ENCODE results near the gene PARD3B. TPM values are rescaled to one million over a fixed set of nuclear protein-coding genes. Genes with fewer than 3 reads are reported as not detected.
A peak's percentile ranks its signal among the peaks of the same experiment; 100 is the strongest.

PARD3B gene
- total RNA-seq, 1 donor from 2014 or later: 21.7 TPM

DNA sequence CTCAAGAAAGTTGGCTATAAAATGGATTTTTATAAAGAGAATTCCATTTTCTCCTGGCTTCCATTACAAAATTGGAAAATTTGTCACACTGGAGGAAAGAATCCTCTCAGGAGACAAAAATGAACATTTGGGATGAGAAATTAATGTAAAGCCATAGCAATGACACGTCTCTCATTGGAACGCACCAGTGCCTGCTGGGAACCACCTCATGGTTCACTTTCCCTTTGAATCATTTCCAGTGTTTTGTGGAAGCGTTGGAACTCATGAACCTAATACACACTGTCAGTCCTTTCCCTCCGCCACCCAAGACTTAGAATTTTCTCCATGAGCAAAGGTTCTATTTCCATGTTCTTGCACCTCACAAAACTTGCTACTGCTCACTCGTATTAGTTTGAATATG is 1116.0 kb downstream of the PARD3B start:
- DNase-seq: peak; percentile 60

DNA sequence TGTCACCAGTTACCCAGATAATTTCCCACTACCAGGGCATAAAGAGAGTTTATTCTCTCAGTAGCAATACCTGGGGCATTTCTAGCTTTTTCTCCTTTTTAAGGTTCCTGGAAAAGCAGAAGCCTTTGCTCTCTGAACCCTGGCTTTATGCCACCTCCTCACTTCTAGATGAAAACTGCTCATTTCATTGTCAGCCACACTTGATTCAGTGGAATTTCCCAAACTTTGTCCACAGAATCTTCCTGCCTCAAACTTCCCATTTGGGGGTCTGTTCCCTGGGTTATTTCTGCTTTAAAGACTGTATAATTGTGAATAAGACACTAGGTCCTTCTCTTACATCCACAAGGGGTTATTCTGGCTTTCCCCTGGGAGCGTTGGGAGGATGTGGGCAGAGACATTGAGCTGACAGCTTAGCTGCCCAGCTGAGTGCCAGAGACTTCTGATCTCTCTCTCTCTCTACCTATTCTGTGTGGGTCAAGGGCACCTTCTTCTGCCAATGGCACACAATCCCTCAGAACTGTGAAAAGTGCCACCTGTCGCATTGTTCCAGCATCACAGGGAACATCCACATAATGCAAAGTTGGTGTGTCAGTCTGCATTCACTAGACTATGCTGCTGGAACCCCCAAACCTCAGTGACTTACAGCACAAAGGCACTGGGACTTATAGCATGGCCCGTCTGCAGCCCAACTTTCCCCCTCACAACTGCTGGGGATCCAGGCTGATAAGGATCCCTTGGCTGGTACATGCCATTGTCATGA is 1117.1 kb downstream of the PARD3B start:
- no peak for DNase-seq

DNA sequence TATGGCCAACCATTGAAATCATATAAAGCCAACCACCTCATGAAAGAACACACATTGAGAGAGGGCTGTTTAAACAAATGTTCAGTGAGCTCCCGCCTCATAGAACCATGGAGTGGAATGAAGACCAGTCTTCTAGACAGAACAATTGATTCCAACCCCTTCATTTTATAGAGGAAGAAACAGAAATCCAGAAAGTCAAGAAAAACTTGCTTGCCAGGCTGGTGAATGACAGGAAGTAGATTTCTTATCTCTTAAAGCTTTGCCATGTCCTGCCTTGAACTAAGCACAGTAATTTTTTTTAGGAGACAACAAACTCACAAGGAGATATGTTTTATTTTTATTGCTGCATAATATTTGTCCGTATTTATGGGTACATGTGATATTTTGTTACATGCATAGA is 1120.5 kb downstream of the PARD3B start:
- no peak for DNase-seq

Small RNA genes within 50 kb of the gene (small RNA-seq; reads per million reads assigned to genes)
- gene AC008171.1 (ENCODE audit: low replicate concordance): not detected
